Measurements from ENCODE around the gene BLVRB. TPM values are rescaled to one million over a fixed set of nuclear protein-coding genes. Genes with fewer than 3 reads are reported as not detected.
"Not testable (repeated sequence)": the region's sequence is repeated elsewhere in the genome, so short reads cannot be mapped to it uniquely, and the experiment has no call there.

The BLVRB gene
- total RNA-seq, 4 donors from 2014 or later, result 146 to 209 (median 164) TPM

GRCh38 chr19:40438284-40438683 is 27.3 kb downstream of the BLVRB start:
- Histone ChIP-seq H3K4me3 (no peak overlapping the region), H3K27ac (peak overlapping the region in 3 of 4 donors; percentile 19 to 97 (median 25)), H3K27me3 (no peaks in the 10 kb centered on the region), H3K36me3 (peaks cover 0 to 23% of the 10 kb centered on the region in 2 donors), H3K9me3 (no peaks in the 10 kb centered on the region), H3K4me1 (peaks cover 0 to 53% (median 18%) of the 10 kb centered on the region in 3 donors)
- TF ChIP-seq POLR2A (IDR thresholded peaks at IDR 0.05) (no peak), POLR2AphosphoS5 (IDR thresholded peaks at IDR 0.05) (no peak), CTCF (IDR thresholded peaks at IDR 0.05) (no peak), EP300 (IDR thresholded peaks at IDR 0.05) (no peak)
- WGBS, 2 donors (ENCODE audit: low coverage in 1 of 2), result 92 to 95% methylated on average over 2 to 3 of the region's 3 CpGs
- no peak for ATAC-seq

- WGBS, 2 donors (ENCODE audit: low coverage in 1 of 2), result 0% methylated on average over 12 to 22 of the region's 50 CpGs
- no peaks in the 10 kb centered on the region for H3K27me3 ChIP-seq
- no peak for TF ChIP-seq EP300 (IDR thresholded peaks at IDR 0.05)
- TF ChIP-seq CTCF (IDR thresholded peaks at IDR 0.05), result no peak
- TF ChIP-seq POLR2A (IDR thresholded peaks at IDR 0.05), result peak; percentile 38 to 49
- TF ChIP-seq POLR2AphosphoS5 (IDR thresholded peaks at IDR 0.05), result peak; percentile 31
- no peaks in the 10 kb centered on the region for H3K36me3 ChIP-seq
- peak; percentile 98 for ATAC-seq
- H3K9me3 ChIP-seq, result no peaks in the 10 kb centered on the region
- H3K27ac ChIP-seq, result peak overlapping the region; percentile 88 to 97 (median 92)
- H3K4me3 ChIP-seq, result peak overlapping the region; percentile 52 to 56
- peaks cover 0 to 34% (median 10%) of the 10 kb centered on the region in 3 donors for H3K4me1 ChIP-seq
Observed at GRCh38 chr19:40433391-40434216, 31.9 kb downstream of the BLVRB start.

- H3K9me3 ChIP-seq, ATAC-seq, H3K27me3 ChIP-seq, H3K36me3 ChIP-seq: not testable (repeated sequence)
- 20 to 28% methylated on average over 1 to 6 of the region's 7 CpGs for WGBS, 2 donors (ENCODE audit: low coverage in 1 of 2)
- peaks cover 0 to 34% (median 10%) of the 10 kb centered on the region in 3 donors for H3K4me1 ChIP-seq
- peak overlapping the region; percentile 52 to 56 for H3K4me3 ChIP-seq
- H3K27ac ChIP-seq, result peak overlapping the region; percentile 88 to 97 (median 92)
Observed at GRCh38 chr19:40432760-40433159, 32.8 kb downstream of the BLVRB start.

GRCh38 chr19:40431698-40432097 is 33.8 kb downstream of the BLVRB start:
- Histone ChIP-seq H3K4me1 (peaks cover 0 to 40% (median 10%) of the 10 kb centered on the region in 3 donors), H3K27me3 (no peaks in the 10 kb centered on the region), H3K4me3 (no peak overlapping the region), H3K27ac (peak overlapping the region in 3 of 4 donors; percentile 88 to 95 (median 88)), H3K36me3 (no peaks in the 10 kb centered on the region), H3K9me3 (no peaks in the 10 kb centered on the region)
- TF ChIP-seq CTCF (IDR thresholded peaks at IDR 0.05), result no peak
- TF ChIP-seq POLR2A (IDR thresholded peaks at IDR 0.05), result no peak
- TF ChIP-seq EP300 (IDR thresholded peaks at IDR 0.05), result no peak
- no peak for TF ChIP-seq POLR2AphosphoS5 (IDR thresholded peaks at IDR 0.05)
- 71 to 74% methylated on average over 1 to 3 of the region's 3 CpGs for WGBS, 2 donors (ENCODE audit: low coverage in 1 of 2)
- ATAC-seq, result no peak

GRCh38 chr19:40430242-40430641 is 35.3 kb downstream of the BLVRB start:
- not testable (repeated sequence) for H3K9me3 ChIP-seq, ATAC-seq, H3K4me3 ChIP-seq, H3K27me3 ChIP-seq, H3K27ac ChIP-seq, H3K36me3 ChIP-seq
- 97 to 100% methylated on average over 1 to 7 of the region's 10 CpGs for WGBS, 2 donors (ENCODE audit: low coverage in 1 of 2)
- H3K4me1 ChIP-seq, result peaks cover 0 to 46% (median 12%) of the 10 kb centered on the region in 3 donors

- not testable (repeated sequence) for H3K4me3 ChIP-seq, H3K27ac ChIP-seq, H3K27me3 ChIP-seq, H3K36me3 ChIP-seq, H3K9me3 ChIP-seq, ATAC-seq
- peaks cover 0 to 47% (median 21%) of the 10 kb centered on the region in 3 donors for H3K4me1 ChIP-seq
- 92 to 95% methylated on average over 3 to 7 of the region's 7 CpGs for WGBS, 2 donors (ENCODE audit: low coverage in 1 of 2)
Observed at GRCh38 chr19:40428197-40428596, 37.3 kb downstream of the BLVRB start.

All from gastroesophageal sphincter (tissue), 4 donors.